Memory B cell (primary cell): ENCODE results near the gene ABCC4.
A peak's percentile ranks its signal among the peaks of the same experiment; 100 is the strongest.
"Not testable (repeated sequence)": the region's sequence is repeated elsewhere in the genome, so short reads cannot be mapped to it uniquely, and the experiment has no call there.

Experiments
- ATAC-seq: fragments of 150-1000 bp; cut with Tn5 transposase; 2 replicates; pipeline ENCODE4 v1.10.0; 2021; ENCODE audit warnings: low read depth, mild to moderate bottlenecking, moderate library complexity
- DNase-seq, 2 donors: peaks; one replicate each; pipeline ENCODE4 v3.0.0; 2022; ENCODE audit warnings: low spot score in 2 of 2
- H3K27ac Mint-ChIP-seq: one replicate; pipeline ENCODE4 v1.8.0; 2022; ENCODE audit warnings: mild to moderate bottlenecking, moderate library complexity, mixed read lengths
- H3K27me3 Mint-ChIP-seq: one replicate; pipeline ENCODE4 v1.8.0; 2022; ENCODE audit warnings: mixed read lengths
- H3K36me3 Mint-ChIP-seq: one replicate; pipeline ENCODE4 v1.8.0; 2022; ENCODE audit warnings: mild to moderate bottlenecking, mixed read lengths
- H3K4me1 Mint-ChIP-seq: one replicate; pipeline ENCODE4 v1.8.0; 2022; ENCODE audit warnings: mixed read lengths
- H3K4me3 Mint-ChIP-seq: one replicate; pipeline ENCODE4 v1.8.0; 2022; ENCODE audit warnings: mild to moderate bottlenecking, moderate library complexity, mixed read lengths
- H3K9me3 Mint-ChIP-seq: one replicate; pipeline ENCODE4 v1.8.0; 2022; ENCODE audit warnings: mixed read lengths

ABCC4 gene

GRCh38 chr13:95289020-95289444 lies 12.2 kb downstream of the ABCC4 start:
- no peak overlapping the region for H3K27ac Mint-ChIP-seq
- H3K36me3 Mint-ChIP-seq: peaks cover 6% of the 10 kb centered on the region
- DNase-seq (no peak), ATAC-seq (no peak)
- peaks cover 19% of the 10 kb centered on the region for H3K4me1 Mint-ChIP-seq
- H3K4me3 Mint-ChIP-seq: no peak overlapping the region
- no peaks in the 10 kb centered on the region for H3K27me3 Mint-ChIP-seq
- H3K9me3 Mint-ChIP-seq: no peaks in the 10 kb centered on the region

GRCh38 chr13:95284436-95284835 lies 16.8 kb downstream of the ABCC4 start:
- Mint-ChIP-seq H3K4me1 (peaks cover 24% of the 10 kb centered on the region), H3K4me3 (no peak overlapping the region), H3K27ac (no peak overlapping the region), H3K36me3 (no peaks in the 10 kb centered on the region), H3K9me3 (no peaks in the 10 kb centered on the region), H3K27me3 (no peaks in the 10 kb centered on the region)
- no peak for DNase-seq
- ATAC-seq: no peak

DNA sequence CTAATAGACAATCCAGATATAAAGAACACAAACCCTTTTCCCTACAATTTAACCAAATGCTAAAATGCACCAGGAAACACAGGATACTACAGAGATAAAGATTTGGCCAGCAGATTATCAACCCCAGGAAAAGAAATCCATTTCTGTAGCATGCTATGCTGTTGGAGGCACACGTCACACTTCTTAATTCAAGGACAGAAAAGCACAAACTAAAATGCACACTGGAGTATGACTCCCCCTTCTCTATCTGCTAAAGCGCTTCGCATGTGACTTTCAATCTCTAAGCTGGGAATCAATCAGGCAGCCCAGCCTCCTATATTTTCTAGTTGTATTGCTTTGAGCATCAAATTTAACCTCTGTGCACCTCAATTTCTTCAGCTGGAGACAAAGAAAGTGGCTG lies 22.2 kb downstream of the ABCC4 start:
- ATAC-seq (no peak), DNase-seq (no peak)
- Mint-ChIP-seq H3K36me3 (peaks cover 3% of the 10 kb centered on the region), H3K27ac (peak overlapping the region; percentile 3), H3K27me3 (no peaks in the 10 kb centered on the region), H3K9me3 (no peaks in the 10 kb centered on the region), H3K4me1 (peaks cover 23% of the 10 kb centered on the region), H3K4me3 (no peak overlapping the region)

GRCh38 chr13:95276037-95276505 lies 25.2 kb downstream of the ABCC4 start:
- Mint-ChIP-seq H3K27ac (no peak overlapping the region), H3K36me3 (peaks cover 3% of the 10 kb centered on the region), H3K27me3 (no peaks in the 10 kb centered on the region), H3K4me1 (peaks cover 15% of the 10 kb centered on the region), H3K4me3 (no peak overlapping the region), H3K9me3 (no peaks in the 10 kb centered on the region)
- DNase-seq: no peak
- ATAC-seq: no peak

- no peaks in the 10 kb centered on the region for H3K27me3 Mint-ChIP-seq
- DNase-seq (no peak), ATAC-seq (no peak)
- no peak overlapping the region for H3K4me3 Mint-ChIP-seq
- no peak overlapping the region for H3K27ac Mint-ChIP-seq
- peaks cover 3% of the 10 kb centered on the region for H3K36me3 Mint-ChIP-seq
- H3K9me3 Mint-ChIP-seq: no peaks in the 10 kb centered on the region
- H3K4me1 Mint-ChIP-seq: peaks cover 13% of the 10 kb centered on the region
Observed at GRCh38 chr13:95275322-95276036, 25.8 kb downstream of the ABCC4 start.

GRCh38 chr13:95273592-95274132 lies 27.6 kb downstream of the ABCC4 start:
- not testable (repeated sequence) for ATAC-seq, H3K4me3 Mint-ChIP-seq, DNase-seq, H3K27me3 Mint-ChIP-seq, H3K9me3 Mint-ChIP-seq, H3K27ac Mint-ChIP-seq, H3K36me3 Mint-ChIP-seq, H3K4me1 Mint-ChIP-seq

DNA sequence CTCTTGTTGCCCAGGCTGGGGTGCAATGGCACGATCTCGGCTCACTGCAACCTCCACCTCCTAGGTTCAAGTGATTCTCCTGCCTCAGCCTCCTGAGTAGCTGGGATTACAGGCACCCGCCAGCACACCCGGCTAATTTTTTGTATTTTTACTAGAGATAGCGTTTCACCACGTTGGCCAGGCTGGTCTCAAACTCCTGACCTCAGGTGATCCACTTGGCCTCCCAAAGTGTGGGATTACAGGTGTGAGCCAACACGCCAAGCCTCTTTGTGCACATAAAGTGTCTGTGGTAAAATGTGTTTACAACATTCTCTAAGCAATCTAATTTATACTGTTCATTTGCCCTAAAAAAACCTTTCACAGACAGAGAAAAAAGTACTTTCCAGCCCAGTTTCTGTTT lies 29.2 kb downstream of the ABCC4 start:
- H3K27me3 Mint-ChIP-seq, H3K36me3 Mint-ChIP-seq, H3K27ac Mint-ChIP-seq, DNase-seq, H3K4me3 Mint-ChIP-seq, H3K9me3 Mint-ChIP-seq, ATAC-seq, H3K4me1 Mint-ChIP-seq: not testable (repeated sequence)

GRCh38 chr13:95269756-95270155 lies 31.5 kb downstream of the ABCC4 start:
- DNase-seq (no peak), ATAC-seq (no peak)
- Mint-ChIP-seq H3K27ac (no peak overlapping the region), H3K36me3 (peaks cover 18% of the 10 kb centered on the region), H3K4me3 (no peak overlapping the region), H3K9me3 (peaks cover 4% of the 10 kb centered on the region), H3K27me3 (no peaks in the 10 kb centered on the region), H3K4me1 (peaks cover 8% of the 10 kb centered on the region)

DNA sequence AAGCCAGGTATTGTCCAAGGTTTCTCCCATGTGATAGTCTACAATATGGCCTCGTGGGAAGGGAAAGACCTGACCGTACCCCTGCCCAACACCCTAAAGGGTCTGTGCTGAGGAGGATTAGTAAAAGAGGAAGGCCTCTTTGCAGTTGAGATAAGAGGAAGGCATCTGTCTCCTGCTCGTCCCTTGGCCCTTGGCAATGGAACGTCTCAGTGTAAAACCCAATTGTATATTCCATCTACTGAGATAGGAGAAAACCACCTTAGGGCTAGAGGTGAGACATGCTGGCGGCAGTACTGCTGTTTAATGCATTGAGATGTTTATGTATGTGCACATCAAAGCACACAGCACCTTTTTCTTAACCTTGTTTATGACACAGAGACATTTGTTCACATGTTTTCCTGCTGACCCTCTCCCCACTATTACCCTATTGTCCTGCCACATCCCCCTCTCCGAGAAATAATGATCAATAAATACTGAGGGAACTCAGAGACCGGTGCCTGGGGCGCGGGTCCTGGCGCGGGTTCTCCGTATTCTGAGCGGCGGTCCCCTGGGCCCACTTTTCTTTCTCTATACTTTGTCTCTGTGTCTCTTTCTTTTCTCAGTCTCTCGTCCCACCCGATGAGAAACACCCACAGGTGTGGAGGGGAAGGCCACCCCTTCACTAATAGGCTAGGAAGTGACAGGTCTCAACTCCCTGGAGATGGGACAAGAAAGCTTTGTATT lies 32.7 kb downstream of the ABCC4 start:
- not testable (repeated sequence) for H3K27ac Mint-ChIP-seq, H3K4me3 Mint-ChIP-seq, H3K4me1 Mint-ChIP-seq, H3K27me3 Mint-ChIP-seq, H3K9me3 Mint-ChIP-seq, DNase-seq, ATAC-seq
- H3K36me3 Mint-ChIP-seq: peaks cover 20% of the 10 kb centered on the region

DNA sequence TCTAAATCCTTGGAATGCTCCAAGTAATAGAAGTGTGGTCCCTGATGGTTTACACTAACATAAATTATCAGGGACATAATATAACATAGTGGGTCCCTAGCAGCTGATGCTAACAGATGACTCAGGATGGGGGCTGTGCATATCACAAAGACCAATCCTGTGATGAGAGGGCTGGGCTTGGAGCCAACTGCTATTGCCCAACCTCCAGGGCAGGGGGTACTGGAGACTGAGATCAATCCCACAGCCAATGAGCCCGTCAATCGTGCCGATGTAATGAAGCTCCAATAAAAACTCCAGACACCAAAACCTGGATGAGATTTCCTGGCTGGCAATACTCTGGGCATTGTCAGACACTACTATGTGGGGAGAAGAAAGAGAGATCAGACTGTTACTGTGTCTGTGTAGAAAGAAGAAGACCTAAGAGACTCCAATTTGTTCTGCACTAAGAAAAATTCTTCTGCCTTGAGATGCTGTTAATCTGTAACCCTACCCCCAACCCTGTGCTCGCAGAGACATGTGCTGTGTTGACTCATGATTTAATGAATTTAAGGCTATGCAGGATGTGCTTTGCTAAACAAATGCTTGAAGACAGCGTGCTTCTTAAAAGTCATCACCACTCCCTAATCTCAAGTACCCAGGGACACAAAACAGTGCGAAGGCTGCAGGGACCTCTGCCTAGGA lies 33.4 kb downstream of the ABCC4 start:
- Mint-ChIP-seq H3K4me3 (no peak overlapping the region), H3K36me3 (peaks cover 21% of the 10 kb centered on the region), H3K27ac (no peak overlapping the region), H3K27me3 (no peaks in the 10 kb centered on the region), H3K9me3 (peaks cover 4% of the 10 kb centered on the region), H3K4me1 (peaks cover 6% of the 10 kb centered on the region)
- no peak for ATAC-seq
- no peak for DNase-seq

- no peak overlapping the region for H3K27ac Mint-ChIP-seq
- peaks cover 8% of the 10 kb centered on the region for H3K4me1 Mint-ChIP-seq
- no peak for DNase-seq
- H3K4me3 Mint-ChIP-seq: no peak overlapping the region
- no peak for ATAC-seq
- no peaks in the 10 kb centered on the region for H3K27me3 Mint-ChIP-seq
- H3K9me3 Mint-ChIP-seq: peaks cover 4% of the 10 kb centered on the region
- peaks cover 20% of the 10 kb centered on the region for H3K36me3 Mint-ChIP-seq
Observed at GRCh38 chr13:95264225-95264624, 37.0 kb downstream of the ABCC4 start.

- DNase-seq (no peak), ATAC-seq (no peak)
- Mint-ChIP-seq H3K27me3 (no peaks in the 10 kb centered on the region), H3K4me3 (no peak overlapping the region), H3K27ac (no peak overlapping the region), H3K4me1 (peaks cover 8% of the 10 kb centered on the region), H3K9me3 (peaks cover 4% of the 10 kb centered on the region), H3K36me3 (peaks cover 25% of the 10 kb centered on the region)
Observed at GRCh38 chr13:95262837-95263384, 38.3 kb downstream of the ABCC4 start.

DNA sequence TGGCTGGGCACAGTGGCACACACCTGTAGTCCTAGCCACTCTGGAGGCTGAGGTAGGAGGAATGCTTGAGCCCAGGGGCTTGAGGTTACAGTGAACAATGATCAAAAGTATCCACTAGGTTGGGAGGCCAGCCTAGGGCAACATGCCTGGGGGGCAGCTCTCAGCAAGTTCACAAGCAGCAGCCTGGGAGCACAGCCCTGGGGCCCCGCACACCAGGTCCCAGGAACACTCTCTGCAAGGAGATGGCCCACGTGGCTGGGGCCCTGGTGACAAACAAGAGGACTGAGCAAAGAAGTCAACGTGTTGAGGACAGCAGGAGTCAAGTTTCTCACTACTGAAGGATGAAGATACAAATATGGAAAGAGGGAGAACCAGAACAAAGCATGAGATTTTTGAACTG lies 39.3 kb downstream of the ABCC4 start:
- Mint-ChIP-seq H3K4me3 (no peak overlapping the region), H3K9me3 (peaks cover 2% of the 10 kb centered on the region), H3K36me3 (peaks cover 24% of the 10 kb centered on the region), H3K4me1 (peaks cover 8% of the 10 kb centered on the region), H3K27ac (no peak overlapping the region), H3K27me3 (no peaks in the 10 kb centered on the region)
- DNase-seq (no peak), ATAC-seq (no peak)

- H3K36me3 Mint-ChIP-seq: peaks cover 15% of the 10 kb centered on the region
- H3K9me3 Mint-ChIP-seq: no peaks in the 10 kb centered on the region
- no peaks in the 10 kb centered on the region for H3K27me3 Mint-ChIP-seq
- DNase-seq (no peak), ATAC-seq (no peak)
- H3K4me3 Mint-ChIP-seq: no peak overlapping the region
- peaks cover 12% of the 10 kb centered on the region for H3K4me1 Mint-ChIP-seq
- H3K27ac Mint-ChIP-seq: peak overlapping the region; percentile 35
Observed at GRCh38 chr13:95260031-95260525, 41.2 kb downstream of the ABCC4 start.
